Skeletal muscle tissue (tissue), 4 donors: ENCODE data around the gene OMD. TPM values are rescaled to one million over a fixed set of nuclear protein-coding genes. Genes with fewer than 3 reads are reported as not detected.

Experiments used
- H3K27ac ChIP-seq: one replicate; pipeline ENCODE4 v1.7.0; 2013; ENCODE audit warnings: mild to moderate bottlenecking, low read depth, low read length, inconsistent platforms
- H3K27me3 ChIP-seq, 3 donors: one replicate each; pipeline ENCODE4 v1.7.0; 2013; ENCODE audit warnings: low read length in 3 of 3; ENCODE audit not compliant: control insufficient read depth in 3 of 3, insufficient read depth in 3 of 3
- H3K36me3 ChIP-seq, 3 donors: one replicate each; pipeline ENCODE4 v1.7.0; 2013; ENCODE audit warnings: low read length in 3 of 3; ENCODE audit not compliant: control insufficient read depth in 3 of 3, insufficient read depth in 3 of 3
- H3K4me1 ChIP-seq, 3 donors: one replicate each; pipeline ENCODE4 v1.7.0; 2013; ENCODE audit warnings: low read length in 3 of 3, mild to moderate bottlenecking in 3 of 3; ENCODE audit not compliant: control insufficient read depth in 3 of 3, insufficient read depth in 3 of 3
- H3K4me3 ChIP-seq, 3 donors: one replicate each; pipeline ENCODE4 v1.7.0; 2013; ENCODE audit warnings: low read length in 3 of 3
- H3K9ac ChIP-seq, 3 donors: one replicate each; pipeline ENCODE4 v1.7.0; 2013; ENCODE audit warnings: low read length in 3 of 3, mild to moderate bottlenecking in 3 of 3, moderate library complexity in 2 of 3, low read depth in 1 of 3
- H3K9me3 ChIP-seq, 3 donors: one replicate each; pipeline ENCODE4 v1.7.0; 2013; ENCODE audit warnings: low read length in 3 of 3; ENCODE audit not compliant: control insufficient read depth in 3 of 3
- total RNA-seq: library from RNA; depleted of rRNA; stranded (reverse); fragments of >200 nt; gene quantifications from one replicate; pipeline ENCODE4 v1.2.3, GENCODE V29; 2014
- donor health status: Osteomylitis.

The OMD gene
- total RNA-seq, 1 donor from 2014 or later: 4.7 TPM

DNA sequence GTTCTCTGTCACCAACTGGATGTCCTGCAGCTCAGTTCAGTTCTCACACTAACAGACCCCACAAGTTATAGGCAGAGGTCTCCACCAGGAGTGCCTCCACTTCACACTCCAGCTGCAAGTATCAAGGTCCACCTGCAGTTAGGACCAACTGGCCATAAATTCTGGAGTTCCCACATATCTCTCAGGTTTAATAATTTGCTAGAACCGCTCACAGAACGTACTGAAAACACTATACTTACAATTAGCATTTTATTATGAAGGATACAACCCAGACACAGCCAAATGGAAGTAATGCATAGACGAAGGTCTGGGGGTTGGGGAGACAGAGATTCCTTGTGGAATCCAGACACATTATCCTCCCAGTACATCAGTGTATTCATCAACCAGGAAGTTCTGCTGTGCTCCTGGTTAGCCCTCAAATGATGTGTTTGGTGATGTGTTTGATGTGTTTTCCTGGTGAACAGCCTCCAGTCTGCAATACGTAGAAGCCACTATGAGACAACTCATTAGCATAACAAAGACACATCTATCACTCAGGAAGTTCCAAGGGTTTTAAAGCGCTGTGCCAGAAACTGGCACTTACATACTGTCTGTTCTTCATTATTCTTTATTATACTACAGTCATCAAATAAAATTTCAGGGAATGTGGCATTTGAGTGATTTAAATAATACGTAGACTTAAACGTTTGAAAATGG lies 45.3 kb downstream of the OMD start:
- no peaks in the 10 kb centered on the region for H3K4me1 ChIP-seq
- H3K9ac ChIP-seq: no peak overlapping the region
- no peaks in the 10 kb centered on the region for H3K36me3 ChIP-seq
- no peak overlapping the region for H3K27ac ChIP-seq
- no peaks in the 10 kb centered on the region for H3K9me3 ChIP-seq
- H3K27me3 ChIP-seq: no peaks in the 10 kb centered on the region
- no peak overlapping the region for H3K4me3 ChIP-seq

DNA sequence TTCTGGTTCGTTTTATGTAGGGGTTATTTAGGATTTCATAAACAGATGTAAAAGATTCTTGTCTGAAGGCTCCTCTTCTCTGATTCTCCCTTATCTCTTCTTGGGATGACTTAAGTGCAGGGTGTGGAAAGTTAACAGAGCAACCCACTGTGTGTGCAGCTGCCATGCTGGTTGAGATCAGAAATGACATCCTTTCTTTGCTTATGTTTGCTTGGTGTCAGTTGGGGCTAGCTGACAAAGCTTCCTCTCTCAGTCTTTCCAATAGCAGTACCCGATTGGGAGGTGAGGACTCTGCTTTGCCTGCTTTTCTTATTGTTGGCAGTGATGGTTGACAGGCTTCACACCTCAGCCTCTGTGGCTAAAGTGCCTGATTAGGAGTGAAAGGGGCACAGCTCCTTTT lies 46.4 kb downstream of the OMD start:
- no peak overlapping the region for H3K9ac ChIP-seq
- no peaks in the 10 kb centered on the region for H3K9me3 ChIP-seq
- H3K4me1 ChIP-seq: no peaks in the 10 kb centered on the region
- H3K4me3 ChIP-seq: no peak overlapping the region
- H3K27me3 ChIP-seq: no peaks in the 10 kb centered on the region
- no peaks in the 10 kb centered on the region for H3K36me3 ChIP-seq
- no peak overlapping the region for H3K27ac ChIP-seq

DNA sequence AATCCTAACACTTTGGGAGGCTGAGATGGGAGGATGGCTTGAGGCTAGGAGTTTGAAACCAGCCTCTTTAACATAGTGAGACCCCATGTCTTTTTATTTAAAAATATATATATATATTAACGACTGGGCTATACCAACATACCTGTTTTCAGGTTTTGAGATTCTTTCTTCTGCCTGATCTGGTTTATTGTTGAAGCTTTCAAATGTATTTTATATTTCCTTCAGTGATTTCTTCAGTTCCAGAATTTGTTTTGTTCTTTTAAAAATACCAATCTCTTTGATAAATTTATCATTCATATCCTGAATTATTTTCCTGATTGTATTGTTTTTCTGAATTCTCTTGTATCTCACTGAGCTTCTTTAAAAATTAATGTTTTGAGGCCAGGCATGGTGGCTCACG lies 51.1 kb downstream of the OMD start:
- no peaks in the 10 kb centered on the region for H3K36me3 ChIP-seq
- H3K27ac ChIP-seq: no peak overlapping the region
- no peaks in the 10 kb centered on the region for H3K9me3 ChIP-seq
- no peaks in the 10 kb centered on the region for H3K4me1 ChIP-seq
- no peak overlapping the region for H3K4me3 ChIP-seq
- H3K27me3 ChIP-seq: no peaks in the 10 kb centered on the region
- no peak overlapping the region for H3K9ac ChIP-seq

DNA sequence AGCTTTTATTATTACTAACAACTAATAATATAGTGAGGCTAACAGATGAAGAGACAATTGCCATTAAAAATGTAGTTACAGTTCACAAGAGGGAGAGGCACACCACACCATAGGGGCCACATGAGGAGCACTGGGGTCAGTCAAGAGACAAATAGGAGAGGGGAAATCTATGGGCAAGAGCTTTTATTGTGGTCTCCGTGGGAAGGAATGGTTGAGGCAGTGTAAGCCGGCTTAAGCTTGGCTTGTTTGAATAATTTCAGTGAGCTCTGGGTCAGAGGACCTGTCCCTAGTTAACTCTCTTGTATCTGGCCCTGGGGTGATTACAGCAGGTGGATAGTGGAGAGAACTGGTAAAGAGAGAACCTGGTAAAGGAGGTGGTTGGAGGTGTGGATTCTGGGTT lies 55.2 kb downstream of the OMD start:
- H3K9me3 ChIP-seq: no peaks in the 10 kb centered on the region
- no peak overlapping the region for H3K4me3 ChIP-seq
- no peak overlapping the region for H3K27ac ChIP-seq
- H3K9ac ChIP-seq: no peak overlapping the region
- no peaks in the 10 kb centered on the region for H3K36me3 ChIP-seq
- H3K27me3 ChIP-seq: no peaks in the 10 kb centered on the region
- H3K4me1 ChIP-seq: no peaks in the 10 kb centered on the region

Other genes starting within 250 kb of the OMD start
- gene IARS1, start 130.8 kb downstream of the OMD start, total RNA-seq: 125 TPM
- gene NOL8, start 99.1 kb downstream of the OMD start, total RNA-seq: 15.7 TPM
- 15.7 TPM for gene CENPP, start 98.5 kb downstream of the OMD start, total RNA-seq
- 153 TPM for gene OGN, start 19.9 kb downstream of the OMD start, total RNA-seq
- 213 TPM for gene ASPN, start 58.0 kb upstream of the OMD start, total RNA-seq
- gene ECM2, start 111.5 kb upstream of the OMD start, total RNA-seq: 28.7 TPM
- 6.3 TPM for gene IPPK, start 245.7 kb upstream of the OMD start, total RNA-seq